Measurements from ENCODE around the gene TRAPPC11.

TRAPPC11 gene

GRCh38 chr4:183758061-183758757 is 99.1 kb downstream of the TRAPPC11 start:
- DNase-seq, result no peak

- DNase-seq, result no peak
Measured at GRCh38 chr4:183758758-183759447, 99.8 kb downstream of the TRAPPC11 start.

- DNase-seq, result no peak
Measured at GRCh38 chr4:183760326-183760725, 101.2 kb downstream of the TRAPPC11 start.
